GM19238 (cell line): ENCODE measurements around the gene C6orf58.
"Not testable (repeated sequence)": the region's sequence is repeated elsewhere in the genome, so short reads cannot be mapped to it uniquely, and the experiment has no call there.

Source experiments
- DNase-seq: peaks from one replicate; pipeline ENCODE4 v3.0.0; 2011; ENCODE audit warnings: low spot score; ENCODE audit not compliant: insufficient read length

Gene C6orf58

GRCh38 chr6:127590344-127590743 lies 13.4 kb downstream of the C6orf58 start:
- DNase-seq = no peak

GRCh38 chr6:127592964-127593363 lies 16.0 kb downstream of the C6orf58 start:
- DNase-seq = no peak

- DNase-seq = not testable (repeated sequence)
Measured at GRCh38 chr6:127593456-127593855, 16.5 kb downstream of the C6orf58 start.

- DNase-seq = no peak
Measured at GRCh38 chr6:127606131-127606562, 29.2 kb downstream of the C6orf58 start.

- DNase-seq = no peak
Measured at GRCh38 chr6:127608554-127609270, 31.7 kb downstream of the C6orf58 start.

- no peak for DNase-seq
Measured at GRCh38 chr6:127618729-127619128, 41.8 kb downstream of the C6orf58 start.

GRCh38 chr6:127630800-127631199 lies 53.8 kb downstream of the C6orf58 start:
- no peak for DNase-seq

- no peak for DNase-seq
Measured at GRCh38 chr6:127634178-127634577, 57.2 kb downstream of the C6orf58 start.

GRCh38 chr6:127635091-127635490 lies 58.1 kb downstream of the C6orf58 start:
- DNase-seq = no peak

GRCh38 chr6:127637830-127638409 lies 60.9 kb downstream of the C6orf58 start:
- DNase-seq = no peak
